ENCODE measurements around the gene SFMBT1. TPM values are rescaled to one million over a fixed set of nuclear protein-coding genes. Genes with fewer than 3 reads are reported as not detected.

The SFMBT1 gene
- polyA plus RNA-seq, 2 donors: 2.3 to 3.7 TPM

- peaks cover 3 to 10% of the 10 kb centered on the region in 2 donors for H3K36me3 ChIP-seq (ENCODE audit: control insufficient read depth in 2 of 2, insufficient read depth in 2 of 2, low read length in 1 of 2)
- 82 to 94% methylated on average over 5 of the region's 5 CpGs for WGBS, 2 donors
- no peak overlapping the region for H3K4me3 ChIP-seq (ENCODE audit: low read depth in 1 of 2, low read length in 2 of 2)
- H3K9me3 ChIP-seq (ENCODE audit: control insufficient read depth in 2 of 2, insufficient read depth in 1 of 2, low read depth in 1 of 2, low read length in 1 of 2): no peaks in the 10 kb centered on the region
- H3K4me1 ChIP-seq (ENCODE audit: control insufficient read depth in 2 of 2, insufficient read depth in 2 of 2, low read length in 1 of 2): no peaks in the 10 kb centered on the region
- H3K27ac ChIP-seq (ENCODE audit: low read depth in 2 of 2, low read length in 1 of 2): no peak overlapping the region
- no peaks in the 10 kb centered on the region for H3K27me3 ChIP-seq (ENCODE audit: control insufficient read depth in 1 of 2, insufficient read depth in 2 of 2, low read length in 2 of 2)
These were observed 189.2 kb downstream of the SFMBT1 start for GRCh38 chr3:52856666-52857065.

DNA sequence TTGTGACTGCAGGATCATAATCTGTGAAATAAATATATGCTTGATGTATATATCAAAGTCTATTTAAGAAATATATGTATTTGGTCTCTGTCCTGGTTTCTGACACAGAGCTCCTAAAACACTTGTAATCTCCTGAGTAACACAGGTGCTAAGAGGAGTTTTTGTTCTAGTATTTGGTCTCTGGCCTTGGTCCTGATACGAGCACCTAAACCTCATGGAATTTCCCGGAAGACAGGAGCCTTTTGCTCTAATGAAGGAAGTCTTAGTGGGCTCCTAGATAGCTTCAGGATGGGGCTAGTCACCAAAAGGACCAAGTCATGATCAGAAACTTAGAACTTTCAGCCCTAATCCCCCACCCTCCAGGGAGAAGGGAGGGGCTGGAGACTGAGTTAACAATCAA, 191.9 kb downstream of the SFMBT1 start:
- Histone ChIP-seq H3K9me3 (ENCODE audit: control insufficient read depth in 2 of 2, insufficient read depth in 1 of 2, low read depth in 1 of 2, low read length in 1 of 2) (no peaks in the 10 kb centered on the region), H3K36me3 (ENCODE audit: control insufficient read depth in 2 of 2, insufficient read depth in 2 of 2, low read length in 1 of 2) (peaks cover 15 to 20% of the 10 kb centered on the region in 2 donors), H3K27me3 (ENCODE audit: control insufficient read depth in 1 of 2, insufficient read depth in 2 of 2, low read length in 2 of 2) (no peaks in the 10 kb centered on the region), H3K4me3 (ENCODE audit: low read depth in 1 of 2, low read length in 2 of 2) (no peak overlapping the region), H3K4me1 (ENCODE audit: control insufficient read depth in 2 of 2, insufficient read depth in 2 of 2, low read length in 1 of 2) (peaks cover 0 to 2% of the 10 kb centered on the region in 2 donors), H3K27ac (ENCODE audit: low read depth in 2 of 2, low read length in 1 of 2) (no peak overlapping the region)
- 90 to 92% methylated on average over 2 of the region's 2 CpGs for WGBS, 2 donors

Other genes with a start within 250 kb of the SFMBT1 start
- gene ITIH4, start 215.4 kb downstream of the SFMBT1 start, polyA plus RNA-seq: 1 to 10 TPM; 2.5 to 6.7 TPM
- gene MUSTN1, start 211.1 kb downstream of the SFMBT1 start, polyA plus RNA-seq: 10 to 100 TPM in 1 of 2 donors, 1 to 10 TPM in 1; 7.0 to 13.1 TPM
- gene STIMATE, start 148.5 kb downstream of the SFMBT1 start, polyA plus RNA-seq: 1 to 10 TPM; 6.0 to 7.4 TPM
- gene RFT1, start 84.4 kb upstream of the SFMBT1 start, polyA plus RNA-seq: 10 to 100 TPM in 1 of 2 donors, 1 to 10 TPM in 1; 5.7 to 11.0 TPM
- gene PRKCD, start 115.1 kb upstream of the SFMBT1 start, polyA plus RNA-seq: 10 to 100 TPM; 19.8 to 22.2 TPM
- 100 to 1,000 TPM; 264 to 374 TPM for gene TKT, start 209.9 kb upstream of the SFMBT1 start, polyA plus RNA-seq

Measured in esophagus (tissue), 2 donors.